ENCODE results near the gene SLC4A8.

SLC4A8 gene

GRCh38 chr12:51421266-51421884 lies 3.3 kb upstream of the SLC4A8 start:
- peak; percentile 71 for DNase-seq (ENCODE audit: low read depth)
- no peak overlapping the region for H3K4me3 ChIP-seq (ENCODE audit: low read depth, low read length)
- TF ChIP-seq CTCF (IDR thresholded peaks at IDR 0.05; ENCODE audit: low read depth, low read length) (peak; percentile 69), MAX (IDR thresholded peaks at IDR 0.05; ENCODE audit: low read depth, low read length) (no peak), POLR2A (IDR thresholded peaks at IDR 0.05; ENCODE audit: extremely low read depth, insufficient read length) (no peak), MYC (IDR thresholded peaks at IDR 0.05; ENCODE audit: low read depth, low read length) (no peak)

GRCh38 chr12:51424094-51424661 lies 453 bp upstream of the SLC4A8 start:
- DNase-seq (ENCODE audit: low read depth): no peak
- H3K4me3 ChIP-seq (ENCODE audit: low read depth, low read length): no peak overlapping the region
- TF ChIP-seq CTCF (IDR thresholded peaks at IDR 0.05; ENCODE audit: low read depth, low read length): no peak
- TF ChIP-seq MAX (IDR thresholded peaks at IDR 0.05; ENCODE audit: low read depth, low read length): no peak
- no peak for TF ChIP-seq MYC (IDR thresholded peaks at IDR 0.05; ENCODE audit: low read depth, low read length)
- no peak for TF ChIP-seq POLR2A (IDR thresholded peaks at IDR 0.05; ENCODE audit: extremely low read depth, insufficient read length)

GRCh38 chr12:51428256-51428655 lies 3.6 kb downstream of the SLC4A8 start:
- TF ChIP-seq CTCF (IDR thresholded peaks at IDR 0.05; ENCODE audit: low read depth, low read length): no peak
- no peak for TF ChIP-seq MAX (IDR thresholded peaks at IDR 0.05; ENCODE audit: low read depth, low read length)
- no peak for TF ChIP-seq POLR2A (IDR thresholded peaks at IDR 0.05; ENCODE audit: extremely low read depth, insufficient read length)
- no peak overlapping the region for H3K4me3 ChIP-seq (ENCODE audit: low read depth, low read length)
- DNase-seq (ENCODE audit: low read depth): no peak

GRCh38 chr12:51429700-51430099 lies 5.1 kb downstream of the SLC4A8 start:
- no peak for TF ChIP-seq MAX (IDR thresholded peaks at IDR 0.05; ENCODE audit: low read depth, low read length)
- no peak for TF ChIP-seq CTCF (IDR thresholded peaks at IDR 0.05; ENCODE audit: low read depth, low read length)
- TF ChIP-seq MYC (IDR thresholded peaks at IDR 0.05; ENCODE audit: low read depth, low read length): no peak
- no peak for TF ChIP-seq POLR2A (IDR thresholded peaks at IDR 0.05; ENCODE audit: extremely low read depth, insufficient read length)
- DNase-seq (ENCODE audit: low read depth): no peak
- H3K4me3 ChIP-seq (ENCODE audit: low read depth, low read length): no peak overlapping the region

GRCh38 chr12:51430196-51430895 lies 5.7 kb downstream of the SLC4A8 start:
- no peak for TF ChIP-seq POLR2A (IDR thresholded peaks at IDR 0.05; ENCODE audit: extremely low read depth, insufficient read length)
- DNase-seq (ENCODE audit: low read depth): no peak
- H3K4me3 ChIP-seq (ENCODE audit: low read depth, low read length): no peak overlapping the region

GRCh38 chr12:51432921-51433320 lies 8.3 kb downstream of the SLC4A8 start:
- TF ChIP-seq POLR2A (IDR thresholded peaks at IDR 0.05; ENCODE audit: extremely low read depth, insufficient read length) (no peak), MAX (IDR thresholded peaks at IDR 0.05; ENCODE audit: low read depth, low read length) (no peak)
- DNase-seq (ENCODE audit: low read depth): no peak
- no peak overlapping the region for H3K4me3 ChIP-seq (ENCODE audit: low read depth, low read length)

Data from NB4 (cell line).